Adrenal gland (tissue), 5 donors: ENCODE data around the gene SCNN1B.

ENCODE experiments used
- CTCF ChIP-seq, 6 experiments: fragments of 450-650 bp in 4 of 6; fragments of 200-600 bp in 2 of 6; sonication (generic) in 1 of 6; IDR thresholded peaks; 1 replicate in 5 of 6; 2 replicates in 1 of 6; pipeline versions ENCODE4 v1.5.1 to v1.8.0; 2016 to 2021; ENCODE audit warnings: antibody characterized with exemption in 6 of 6, mild to moderate bottlenecking in 2 of 6, moderate library complexity in 1 of 6
- POLR2A ChIP-seq, 2 donors: fragments of 450-650 bp; IDR thresholded peaks; one replicate each; pipeline ENCODE4 v1.6.1; 2017; ENCODE audit warnings: antibody characterized with exemption in 2 of 2, mild to moderate bottlenecking in 2 of 2, moderate library complexity in 1 of 2
- donor health status: DM: no; HTN: no; CAD: no.

GRCh38 chr16:23333034-23333579 is 31.0 kb downstream of the SCNN1B start:
- TF ChIP-seq CTCF (IDR thresholded peaks at IDR 0.05) = no peak
- no peak for TF ChIP-seq POLR2A (IDR thresholded peaks at IDR 0.05)
